ENCODE measurements around the gene GNAO1. TPM values are rescaled to one million over a fixed set of nuclear protein-coding genes. Genes with fewer than 3 reads are reported as not detected.
A peak's percentile ranks its signal among the peaks of the same experiment; 100 is the strongest.

Gene GNAO1
- total RNA-seq, 1 donor from 2014 or later, result 1.9 TPM

- Mint-ChIP-seq H3K27me3 (ENCODE audit: insufficient read depth, low read depth) (peaks cover 2% of the 10 kb centered on the region), H3K9me3 (no peaks in the 10 kb centered on the region), H3K27ac (peak overlapping the region; percentile 99), H3K4me3 (no peak overlapping the region), H3K36me3 (no peaks in the 10 kb centered on the region), H3K4me1 (peaks cover 86% of the 10 kb centered on the region)
- H3K4me2 ChIP-seq, result no peak overlapping the region
- H3K36me3 ChIP-seq, result no peaks in the 10 kb centered on the region
- H3K4me1 ChIP-seq, result peaks cover 46% of the 10 kb centered on the region
- no peak overlapping the region for H2AFZ ChIP-seq (replicated peaks)
- DNase-seq (ENCODE audit: low spot score), result no peak
- H3K4me3 ChIP-seq, result no peak overlapping the region
- no peak overlapping the region for H3K9ac ChIP-seq
- no peaks in the 10 kb centered on the region for H3K27me3 ChIP-seq
- peaks cover 31% of the 10 kb centered on the region for H3F3A ChIP-seq (ENCODE audit: low read depth)
- H3K27ac ChIP-seq, result no peak overlapping the region
- no peaks in the 10 kb centered on the region for H4K20me1 ChIP-seq (ENCODE audit: low read depth)
- no peaks in the 10 kb centered on the region for H3K79me2 ChIP-seq (ENCODE audit: low read depth)
- H3K9me3 ChIP-seq (ENCODE audit: low read depth), result no peaks in the 10 kb centered on the region
- no peak for TF ChIP-seq EZH2 (IDR thresholded peaks at IDR 0.05)
Observed at GRCh38 chr16:56294579-56294978, 103.3 kb downstream of the GNAO1 start.

GRCh38 chr16:56295059-56295665 is 103.9 kb downstream of the GNAO1 start:
- H2AFZ ChIP-seq (replicated peaks), result no peak overlapping the region
- no peaks in the 10 kb centered on the region for H3K27me3 ChIP-seq
- H3F3A ChIP-seq (ENCODE audit: low read depth), result peaks cover 31% of the 10 kb centered on the region
- H3K9ac ChIP-seq, result no peak overlapping the region
- H3K9me3 ChIP-seq (ENCODE audit: low read depth), result no peaks in the 10 kb centered on the region
- no peaks in the 10 kb centered on the region for H4K20me1 ChIP-seq (ENCODE audit: low read depth)
- no peaks in the 10 kb centered on the region for H3K36me3 ChIP-seq
- H3K27ac ChIP-seq, result no peak overlapping the region
- no peaks in the 10 kb centered on the region for H3K36me3 Mint-ChIP-seq
- no peak overlapping the region for H3K4me3 ChIP-seq
- H3K4me3 Mint-ChIP-seq, result no peak overlapping the region
- H3K79me2 ChIP-seq (ENCODE audit: low read depth), result no peaks in the 10 kb centered on the region
- H3K4me1 ChIP-seq, result peaks cover 46% of the 10 kb centered on the region
- peak overlapping the region; percentile 99 for H3K27ac Mint-ChIP-seq
- peaks cover 86% of the 10 kb centered on the region for H3K4me1 Mint-ChIP-seq
- no peak for TF ChIP-seq EZH2 (IDR thresholded peaks at IDR 0.05)
- no peak for TF ChIP-seq EZH2phosphoT487 (IDR thresholded peaks at IDR 0.05)
- TF ChIP-seq, protein P1, sequence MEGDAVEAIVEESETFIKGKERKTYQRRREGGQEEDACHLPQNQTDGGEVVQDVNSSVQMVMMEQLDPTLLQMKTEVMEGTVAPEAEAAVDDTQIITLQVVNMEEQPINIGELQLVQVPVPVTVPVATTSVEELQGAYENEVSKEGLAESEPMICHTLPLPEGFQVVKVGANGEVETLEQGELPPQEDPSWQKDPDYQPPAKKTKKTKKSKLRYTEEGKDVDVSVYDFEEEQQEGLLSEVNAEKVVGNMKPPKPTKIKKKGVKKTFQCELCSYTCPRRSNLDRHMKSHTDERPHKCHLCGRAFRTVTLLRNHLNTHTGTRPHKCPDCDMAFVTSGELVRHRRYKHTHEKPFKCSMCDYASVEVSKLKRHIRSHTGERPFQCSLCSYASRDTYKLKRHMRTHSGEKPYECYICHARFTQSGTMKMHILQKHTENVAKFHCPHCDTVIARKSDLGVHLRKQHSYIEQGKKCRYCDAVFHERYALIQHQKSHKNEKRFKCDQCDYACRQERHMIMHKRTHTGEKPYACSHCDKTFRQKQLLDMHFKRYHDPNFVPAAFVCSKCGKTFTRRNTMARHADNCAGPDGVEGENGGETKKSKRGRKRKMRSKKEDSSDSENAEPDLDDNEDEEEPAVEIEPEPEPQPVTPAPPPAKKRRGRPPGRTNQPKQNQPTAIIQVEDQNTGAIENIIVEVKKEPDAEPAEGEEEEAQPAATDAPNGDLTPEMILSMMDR (IDR thresholded peaks at IDR 0.05), result no peak
- no peak overlapping the region for H3K4me2 ChIP-seq
- no peaks in the 10 kb centered on the region for H3K9me3 Mint-ChIP-seq
- DNase-seq (ENCODE audit: low spot score), result no peak
- H3K27me3 Mint-ChIP-seq (ENCODE audit: insufficient read depth, low read depth), result peaks cover 5% of the 10 kb centered on the region

- Mint-ChIP-seq H3K27me3 (ENCODE audit: insufficient read depth, low read depth) (peaks cover 5% of the 10 kb centered on the region), H3K36me3 (no peaks in the 10 kb centered on the region), H3K4me3 (peak overlapping the region; percentile 67), H3K4me1 (peaks cover 85% of the 10 kb centered on the region), H3K9me3 (no peaks in the 10 kb centered on the region), H3K27ac (peak overlapping the region; percentile 99)
- peaks cover 35% of the 10 kb centered on the region for H3F3A ChIP-seq (ENCODE audit: low read depth)
- H3K36me3 ChIP-seq, result no peaks in the 10 kb centered on the region
- no peaks in the 10 kb centered on the region for H3K79me2 ChIP-seq (ENCODE audit: low read depth)
- no peaks in the 10 kb centered on the region for H3K9me3 ChIP-seq (ENCODE audit: low read depth)
- no peak overlapping the region for H3K27ac ChIP-seq
- H3K27me3 ChIP-seq, result no peaks in the 10 kb centered on the region
- TF ChIP-seq, protein P1 (IDR thresholded peaks at IDR 0.05), result no peak
- TF ChIP-seq EZH2phosphoT487 (IDR thresholded peaks at IDR 0.05) (no peak), EZH2 (IDR thresholded peaks at IDR 0.05) (no peak)
- H4K20me1 ChIP-seq (ENCODE audit: low read depth), result no peaks in the 10 kb centered on the region
- peak overlapping the region; percentile 52 for H3K4me2 ChIP-seq
- H2AFZ ChIP-seq (replicated peaks), result peak overlapping the region; percentile 64
- H3K4me3 ChIP-seq, result no peak overlapping the region
- no peak overlapping the region for H3K9ac ChIP-seq
- peak; percentile 57 for DNase-seq (ENCODE audit: low spot score)
- peaks cover 47% of the 10 kb centered on the region for H3K4me1 ChIP-seq
Observed at GRCh38 chr16:56295739-56296527, 104.6 kb downstream of the GNAO1 start.

DNA sequence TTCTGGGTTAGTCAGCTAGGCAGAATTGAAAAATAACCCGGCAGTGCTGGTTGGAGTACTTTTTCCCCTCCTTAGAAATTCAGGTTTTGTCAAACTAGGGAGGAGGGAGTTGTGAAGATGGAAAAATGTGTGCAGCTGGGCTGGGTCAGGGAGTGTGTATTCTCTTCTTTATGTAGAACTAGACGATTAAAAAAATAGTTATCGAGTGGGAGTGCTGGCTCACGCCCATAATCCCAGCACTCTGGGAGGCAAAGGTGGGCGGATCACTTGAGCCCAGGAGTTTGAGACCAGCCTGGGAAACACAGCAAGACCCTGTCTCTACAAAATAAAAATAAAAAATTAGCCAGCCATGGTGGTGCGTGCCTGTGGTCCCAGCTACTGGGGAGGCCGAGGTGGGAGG is 106.4 kb downstream of the GNAO1 start:
- H3K9ac ChIP-seq, result no peak overlapping the region
- no peak overlapping the region for H3K27ac ChIP-seq
- TF ChIP-seq, protein P1 (IDR thresholded peaks at IDR 0.05), result no peak
- TF ChIP-seq EZH2 (IDR thresholded peaks at IDR 0.05), result no peak
- TF ChIP-seq EZH2phosphoT487 (IDR thresholded peaks at IDR 0.05), result no peak
- H3K4me1 Mint-ChIP-seq, result peaks cover 91% of the 10 kb centered on the region
- H3K79me2 ChIP-seq (ENCODE audit: low read depth), result no peaks in the 10 kb centered on the region
- no peak overlapping the region for H3K4me3 ChIP-seq
- no peak overlapping the region for H3K4me3 Mint-ChIP-seq
- H3K27me3 ChIP-seq, result no peaks in the 10 kb centered on the region
- no peaks in the 10 kb centered on the region for H3K9me3 Mint-ChIP-seq
- H2AFZ ChIP-seq (replicated peaks), result no peak overlapping the region
- H3F3A ChIP-seq (ENCODE audit: low read depth), result peaks cover 35% of the 10 kb centered on the region
- H3K36me3 Mint-ChIP-seq, result no peaks in the 10 kb centered on the region
- no peaks in the 10 kb centered on the region for H4K20me1 ChIP-seq (ENCODE audit: low read depth)
- H3K27me3 Mint-ChIP-seq (ENCODE audit: insufficient read depth, low read depth), result peaks cover 5% of the 10 kb centered on the region
- H3K9me3 ChIP-seq (ENCODE audit: low read depth), result no peaks in the 10 kb centered on the region
- H3K36me3 ChIP-seq, result no peaks in the 10 kb centered on the region
- DNase-seq (ENCODE audit: low spot score), result no peak
- H3K27ac Mint-ChIP-seq, result peak overlapping the region; percentile 96
- peaks cover 53% of the 10 kb centered on the region for H3K4me1 ChIP-seq
- no peak overlapping the region for H3K4me2 ChIP-seq

Data from neural progenitor cell (in vitro differentiated cells).